Immature natural killer cell (primary cell): ENCODE measurements around the gene TTC23. TPM values are rescaled to one million over a fixed set of nuclear protein-coding genes. Genes with fewer than 3 reads are reported as not detected.
A peak's percentile ranks its signal among the peaks of the same experiment; 100 is the strongest.
"Not testable (repeated sequence)": the region's sequence is repeated elsewhere in the genome, so short reads cannot be mapped to it uniquely, and the experiment has no call there.

ENCODE experiments used
- DNase-seq, 3 donors: peaks; one replicate each; pipeline ENCODE4 v3.0.0; 2022; ENCODE audit warnings: mixed read lengths in 1 of 3
- H3K27ac Mint-ChIP-seq, 6 donors: one replicate each; pipeline ENCODE4 v1.8.0; 2020; ENCODE audit warnings: mixed read lengths in 6 of 6, mild to moderate bottlenecking in 5 of 6, inconsistent platforms in 4 of 6, moderate library complexity in 3 of 6
- H3K27me3 Mint-ChIP-seq, 3 donors: one replicate each; pipeline ENCODE4 v1.8.0; 2020 to 2021; ENCODE audit warnings: low read depth in 3 of 3, mild to moderate bottlenecking in 3 of 3, mixed read lengths in 3 of 3, moderate library complexity in 3 of 3, inconsistent platforms in 1 of 3
- H3K36me3 Mint-ChIP-seq, 3 donors: one replicate each; pipeline ENCODE4 v1.8.0; 2020; ENCODE audit warnings: mixed read lengths in 3 of 3, inconsistent platforms in 2 of 3, mild to moderate bottlenecking in 2 of 3
- H3K4me1 Mint-ChIP-seq, 2 donors: one replicate each; pipeline ENCODE4 v1.8.0; 2020; ENCODE audit warnings: inconsistent platforms in 2 of 2, mild to moderate bottlenecking in 2 of 2, mixed read lengths in 2 of 2, moderate library complexity in 1 of 2
- H3K4me3 Mint-ChIP-seq, 5 donors: one replicate each; pipeline ENCODE4 v1.8.0; 2020; ENCODE audit warnings: mild to moderate bottlenecking in 5 of 5, mixed read lengths in 5 of 5, inconsistent platforms in 3 of 5, moderate library complexity in 3 of 5
- H3K9me3 Mint-ChIP-seq, 6 donors: one replicate each; pipeline ENCODE4 v1.8.0; 2020; ENCODE audit warnings: mild to moderate bottlenecking in 6 of 6, mixed read lengths in 6 of 6, inconsistent platforms in 4 of 6, moderate library complexity in 3 of 6
- polyA plus RNA-seq, 3 donors: library from polyadenylated mRNA; unstranded; fragments of 300-500 nt; fragmentation: Illumina TruSeq; gene quantifications; one replicate each; pipeline ENCODE4 v1.2.3, GENCODE V29; 2021

The TTC23 gene
- polyA plus RNA-seq, 3 donors from 2014 or later = 0.21 to 0.25 TPM; not detected in 1

GRCh38 chr15:99239545-99240198 is 9.7 kb downstream of the TTC23 start:
- H3K4me1 Mint-ChIP-seq = no peaks in the 10 kb centered on the region
- H3K27ac Mint-ChIP-seq = no peak overlapping the region
- H3K27me3 Mint-ChIP-seq = peaks cover 2 to 12% (median 7%) of the 10 kb centered on the region in 3 donors
- H3K9me3 Mint-ChIP-seq = no peaks in the 10 kb centered on the region
- H3K4me3 Mint-ChIP-seq = no peak overlapping the region
- no peaks in the 10 kb centered on the region for H3K36me3 Mint-ChIP-seq
- no peak for DNase-seq

GRCh38 chr15:99238849-99239248 is 10.5 kb downstream of the TTC23 start:
- Mint-ChIP-seq H3K9me3 (no peaks in the 10 kb centered on the region), H3K4me3 (no peak overlapping the region), H3K27me3 (peaks cover 2 to 12% (median 7%) of the 10 kb centered on the region in 3 donors), H3K36me3 (no peaks in the 10 kb centered on the region), H3K27ac (no peak overlapping the region), H3K4me1 (no peaks in the 10 kb centered on the region)
- DNase-seq = no peak

- not testable (repeated sequence) for H3K27me3 Mint-ChIP-seq, H3K4me3 Mint-ChIP-seq
Observed at GRCh38 chr15:99234160-99234559, 15.2 kb downstream of the TTC23 start.

GRCh38 chr15:99232740-99233139 is 16.6 kb downstream of the TTC23 start:
- peaks cover 0 to 2% (median 0%) of the 10 kb centered on the region in 6 donors for H3K9me3 Mint-ChIP-seq
- H3K27me3 Mint-ChIP-seq = peaks cover 2 to 10% (median 3%) of the 10 kb centered on the region in 3 donors
- no peak overlapping the region for H3K27ac Mint-ChIP-seq
- no peak for DNase-seq
- H3K4me1 Mint-ChIP-seq = no peaks in the 10 kb centered on the region
- no peaks in the 10 kb centered on the region for H3K36me3 Mint-ChIP-seq
- H3K4me3 Mint-ChIP-seq = no peak overlapping the region

More at GRCh38 chr15:99234160-99234559, 15.2 kb downstream of the TTC23 start:
- not testable (repeated sequence) for H3K36me3 Mint-ChIP-seq, H3K27ac Mint-ChIP-seq, DNase-seq, H3K9me3 Mint-ChIP-seq, H3K4me1 Mint-ChIP-seq

- Mint-ChIP-seq H3K27ac (no peak overlapping the region), H3K36me3 (no peaks in the 10 kb centered on the region), H3K4me1 (no peaks in the 10 kb centered on the region), H3K4me3 (no peak overlapping the region), H3K27me3 (peaks cover 0 to 10% (median 3%) of the 10 kb centered on the region in 3 donors), H3K9me3 (peaks cover 0 to 2% (median 0%) of the 10 kb centered on the region in 6 donors)
- DNase-seq = no peak
Observed at GRCh38 chr15:99230867-99231266, 18.5 kb downstream of the TTC23 start.

- peaks cover 0 to 2% (median 0%) of the 10 kb centered on the region in 6 donors for H3K9me3 Mint-ChIP-seq
- H3K27me3 Mint-ChIP-seq = peaks cover 0 to 6% (median 3%) of the 10 kb centered on the region in 3 donors
- H3K27ac Mint-ChIP-seq = no peak overlapping the region
- DNase-seq = no peak
- no peaks in the 10 kb centered on the region for H3K36me3 Mint-ChIP-seq
- H3K4me3 Mint-ChIP-seq = no peak overlapping the region
- H3K4me1 Mint-ChIP-seq = no peaks in the 10 kb centered on the region
Observed at GRCh38 chr15:99228120-99228770, 21.1 kb downstream of the TTC23 start.

- Mint-ChIP-seq H3K4me1 (no peaks in the 10 kb centered on the region), H3K9me3 (no peaks in the 10 kb centered on the region), H3K36me3 (no peaks in the 10 kb centered on the region), H3K4me3 (no peak overlapping the region), H3K27ac (no peak overlapping the region), H3K27me3 (peaks cover 0 to 6% (median 0%) of the 10 kb centered on the region in 3 donors)
- no peak for DNase-seq
Observed at GRCh38 chr15:99226802-99227201, 22.6 kb downstream of the TTC23 start.

GRCh38 chr15:99224372-99225214 is 24.8 kb downstream of the TTC23 start:
- Mint-ChIP-seq H3K27me3 (peaks cover 0 to 5% (median 4%) of the 10 kb centered on the region in 3 donors), H3K27ac (no peak overlapping the region), H3K36me3 (no peaks in the 10 kb centered on the region), H3K4me3 (no peak overlapping the region), H3K4me1 (no peaks in the 10 kb centered on the region), H3K9me3 (no peaks in the 10 kb centered on the region)
- no peak for DNase-seq

GRCh38 chr15:99213187-99213811 is 36.1 kb downstream of the TTC23 start:
- H3K4me3 Mint-ChIP-seq = no peak overlapping the region
- H3K4me1 Mint-ChIP-seq = no peaks in the 10 kb centered on the region
- no peak overlapping the region for H3K27ac Mint-ChIP-seq
- H3K36me3 Mint-ChIP-seq = no peaks in the 10 kb centered on the region
- H3K9me3 Mint-ChIP-seq = no peaks in the 10 kb centered on the region
- peak; percentile 6 to 28 (median 7) for DNase-seq
- peaks cover 4 to 11% (median 4%) of the 10 kb centered on the region in 3 donors for H3K27me3 Mint-ChIP-seq

GRCh38 chr15:99212406-99212805 is 37.0 kb downstream of the TTC23 start:
- Mint-ChIP-seq H3K27me3 (peaks cover 4 to 10% (median 4%) of the 10 kb centered on the region in 3 donors), H3K36me3 (no peaks in the 10 kb centered on the region), H3K9me3 (no peaks in the 10 kb centered on the region), H3K4me3 (no peak overlapping the region), H3K4me1 (no peaks in the 10 kb centered on the region), H3K27ac (no peak overlapping the region)
- no peak for DNase-seq

- H3K27ac Mint-ChIP-seq = no peak overlapping the region
- DNase-seq = no peak
- H3K27me3 Mint-ChIP-seq = peaks cover 4 to 10% (median 4%) of the 10 kb centered on the region in 3 donors
- no peaks in the 10 kb centered on the region for H3K36me3 Mint-ChIP-seq
- no peaks in the 10 kb centered on the region for H3K4me1 Mint-ChIP-seq
- no peak overlapping the region for H3K4me3 Mint-ChIP-seq
- H3K9me3 Mint-ChIP-seq = no peaks in the 10 kb centered on the region
Observed at GRCh38 chr15:99211926-99212325, 37.5 kb downstream of the TTC23 start.

- no peak for DNase-seq
- Mint-ChIP-seq H3K4me1 (no peaks in the 10 kb centered on the region), H3K4me3 (no peak overlapping the region), H3K36me3 (no peaks in the 10 kb centered on the region), H3K27me3 (peaks cover 6 to 11% (median 6%) of the 10 kb centered on the region in 3 donors), H3K9me3 (no peaks in the 10 kb centered on the region), H3K27ac (no peak overlapping the region)
Observed at GRCh38 chr15:99210334-99210733, 39.0 kb downstream of the TTC23 start.

GRCh38 chr15:99209326-99209725 is 40.1 kb downstream of the TTC23 start:
- Mint-ChIP-seq H3K36me3 (no peaks in the 10 kb centered on the region), H3K9me3 (no peaks in the 10 kb centered on the region), H3K27ac (no peak overlapping the region), H3K4me1 (no peaks in the 10 kb centered on the region), H3K27me3 (peaks cover 2 to 11% (median 6%) of the 10 kb centered on the region in 3 donors), H3K4me3 (no peak overlapping the region)
- DNase-seq = no peak
